Neural cell (in vitro differentiated cells): Measurements from ENCODE around the gene MARK3. TPM values are rescaled to one million over a fixed set of nuclear protein-coding genes. Genes with fewer than 3 reads are reported as not detected.

Experiments used
- H2AFZ ChIP-seq: fragments of 200-600, 300-800 bp; sonication (generic), shearing (Covaris generic); 2 replicates; pipeline ENCODE4 v1.6.0; 2014; ENCODE audit warnings: low read depth, mild to moderate bottlenecking, antibody characterized with exemption, low read length, moderate library complexity
- H3F3A ChIP-seq: fragments of 200-600 bp; shearing (Covaris generic); 2 replicates; pipeline ENCODE4 v1.6.1; 2016; ENCODE audit warnings: mild to moderate bottlenecking, moderate library complexity, mixed read lengths, antibody characterized with exemption, low read length; ENCODE audit not compliant: insufficient read depth, poor library complexity, severe bottlenecking
- H3K27ac ChIP-seq: fragments of 200-600, 300-800 bp; sonication (generic), shearing (Covaris generic); 2 replicates; pipeline ENCODE4 v1.5.1; 2014; ENCODE audit warnings: mild to moderate bottlenecking, low read length, moderate library complexity
- H3K27me3 ChIP-seq: fragments of 300-800, 200-600 bp; sonication (generic), shearing (Covaris generic); 2 replicates; pipeline ENCODE4 v1.6.0; 2014; ENCODE audit warnings: mild to moderate bottlenecking, low read depth, low read length, moderate library complexity; ENCODE audit not compliant: insufficient read depth
- H3K36me3 ChIP-seq: fragments of 300-800, 200-600 bp; sonication (generic), shearing (Covaris generic); 2 replicates; pipeline ENCODE4 v1.5.1; 2014; ENCODE audit warnings: mild to moderate bottlenecking, antibody characterized with exemption, low read length, moderate library complexity; ENCODE audit not compliant: insufficient read depth
- H3K4me2 ChIP-seq: fragments of 300-800, 200-600 bp; sonication (generic), shearing (Covaris generic); 2 replicates; pipeline ENCODE4 v1.6.0; 2014; ENCODE audit warnings: mild to moderate bottlenecking, low read length
- H3K4me3 ChIP-seq: fragments of 300-800, 200-600 bp; sonication (generic), shearing (Covaris generic); 2 replicates; pipeline ENCODE4 v1.5.1; 2014; ENCODE audit warnings: mild to moderate bottlenecking, low read length, moderate library complexity
- H3K79me2 ChIP-seq: fragments of 200-600 bp; shearing (Covaris generic); replicated peaks from 2 replicates; pipeline ENCODE4 v1.6.0; 2014; ENCODE audit warnings: mild to moderate bottlenecking, low read length, moderate library complexity; ENCODE audit not compliant: insufficient read depth
- H3K9ac ChIP-seq: fragments of 300-800, 200-600 bp; sonication (generic), shearing (Covaris generic); 2 replicates; pipeline ENCODE4 v1.6.1; 2016; ENCODE audit warnings: mild to moderate bottlenecking, low read length, mixed read lengths
- H3K9me2 ChIP-seq: fragments of 200-600 bp; shearing (Covaris generic); 2 replicates; pipeline ENCODE4 v1.6.1; 2016; ENCODE audit warnings: mild to moderate bottlenecking, low read length, mixed read lengths; ENCODE audit not compliant: insufficient read depth
- H3K9me3 ChIP-seq: fragments of 200-600, 300-800 bp; sonication (generic), shearing (Covaris generic); 2 replicates; pipeline ENCODE4 v1.6.1; 2016; ENCODE audit warnings: mild to moderate bottlenecking, mixed run types, low read length, moderate library complexity, mixed read lengths
- H4K20me1 ChIP-seq: fragments of 200-600 bp; shearing (Covaris generic); 2 replicates; pipeline ENCODE4 v1.6.1; 2016; ENCODE audit warnings: mild to moderate bottlenecking, mixed run types; ENCODE audit not compliant: insufficient read depth
- CTCF ChIP-seq: fragments of 450-650 bp; IDR thresholded peaks from 2 replicates; pipeline ENCODE4 v1.5.1; 2014; ENCODE audit warnings: antibody characterized with exemption, mild to moderate bottlenecking, moderate library complexity; ENCODE audit not compliant: poor library complexity, severe bottlenecking
- EP300 ChIP-seq: fragments of 450-650 bp; conservative IDR thresholded peaks from 2 replicates; pipeline ENCODE4 v1.6.1; 2014; ENCODE audit warnings: antibody characterized with exemption, mild to moderate bottlenecking, moderate library complexity; ENCODE audit not compliant: poor library complexity, severe bottlenecking
- EZH2 ChIP-seq: fragments of 200-600, 300-800 bp; shearing (Covaris generic), sonication (generic); IDR thresholded peaks from 2 replicates; pipeline ENCODE4 v1.6.1; 2014; ENCODE audit warnings: antibody characterized with exemption, low read length, borderline replicate concordance, mild to moderate bottlenecking; ENCODE audit not compliant: insufficient read depth, poor library complexity, severe bottlenecking
- MXI1 ChIP-seq: fragments of 450-650 bp; conservative IDR thresholded peaks from 2 replicates; pipeline ENCODE4 v1.6.1; 2014; ENCODE audit warnings: antibody characterized with exemption, mild to moderate bottlenecking; ENCODE audit not compliant: poor library complexity, severe bottlenecking
- POLR2AphosphoS5 ChIP-seq: IDR thresholded peaks from 2 replicates; pipeline ENCODE4 v1.6.1; 2012
- RAD21 ChIP-seq: fragments of 450-650 bp; conservative IDR thresholded peaks from 2 replicates; pipeline ENCODE4 v1.6.1; 2014; ENCODE audit warnings: antibody characterized with exemption, mild to moderate bottlenecking, moderate library complexity
- REST ChIP-seq: IDR thresholded peaks from 2 replicates; pipeline ENCODE4 v1.6.1; 2012; ENCODE audit warnings: borderline replicate concordance
- SMC3 ChIP-seq: fragments of 450-650 bp; conservative IDR thresholded peaks from 2 replicates; pipeline ENCODE4 v1.6.1; 2014; ENCODE audit warnings: antibody characterized with exemption, mild to moderate bottlenecking, moderate library complexity; ENCODE audit not compliant: poor library complexity
- TAF1 ChIP-seq: IDR thresholded peaks from 2 replicates; pipeline ENCODE4 v1.6.1; 2012; ENCODE audit warnings: low read depth
- polyA plus RNA-seq: library from polyadenylated mRNA; depleted of rRNA; stranded (reverse); fragments of >200 nt; gene quantifications from 2 replicates; pipeline ENCODE4 v1.2.3, GENCODE V29; 2014

MARK3 gene
- polyA plus RNA-seq, 1 donor from 2014 or later = 158 TPM

- H3K4me2 ChIP-seq = no peak overlapping the region
- no peak overlapping the region for H3K4me3 ChIP-seq
- no peaks in the 10 kb centered on the region for H3K27me3 ChIP-seq
- H3K9me3 ChIP-seq = no peaks in the 10 kb centered on the region
- no peaks in the 10 kb centered on the region for H3K79me2 ChIP-seq
- no peak overlapping the region for H3K27ac ChIP-seq
- H2AFZ ChIP-seq = no peak overlapping the region
- TF ChIP-seq TAF1 (no peak), SMC3 (no peak), EZH2 (no peak), EP300 (no peak), POLR2AphosphoS5 (no peak), RAD21 (no peak), CTCF (no peak), REST (no peak), MXI1 (no peak)
- H4K20me1 ChIP-seq = no peaks in the 10 kb centered on the region
- H3K9ac ChIP-seq = no peak overlapping the region
- H3K9me2 ChIP-seq = no peaks in the 10 kb centered on the region
- H3F3A ChIP-seq = no peaks in the 10 kb centered on the region
- peaks cover 1% of the 10 kb centered on the region for H3K36me3 ChIP-seq
These were observed 87.7 kb downstream of the MARK3 start for GRCh38 chr14:103472939-103473338.

- Histone ChIP-seq H3K9me2 (no peaks in the 10 kb centered on the region), H3K4me3 (no peak overlapping the region), H3K36me3 (no peaks in the 10 kb centered on the region), H3K27me3 (no peaks in the 10 kb centered on the region), H3K4me2 (no peak overlapping the region), H3K79me2 (no peaks in the 10 kb centered on the region), H2AFZ (no peak overlapping the region), H3K9ac (no peak overlapping the region), H3K9me3 (no peaks in the 10 kb centered on the region), H3K27ac (no peak overlapping the region), H4K20me1 (no peaks in the 10 kb centered on the region), H3F3A (no peaks in the 10 kb centered on the region)
- TF ChIP-seq SMC3 = no peak
- no peak for TF ChIP-seq EP300
- TF ChIP-seq EZH2 = no peak
- no peak for TF ChIP-seq REST
- no peak for TF ChIP-seq TAF1
- TF ChIP-seq POLR2AphosphoS5 = no peak
- TF ChIP-seq CTCF = no peak
- no peak for TF ChIP-seq RAD21
- no peak for TF ChIP-seq MXI1
These were observed 89.7 kb downstream of the MARK3 start for GRCh38 chr14:103474893-103475292.
